ENCODE data around the gene CLEC18B.
"Not testable (repeated sequence)": the region's sequence is repeated elsewhere in the genome, so short reads cannot be mapped to it uniquely, and the experiment has no call there.

Gene CLEC18B

DNA sequence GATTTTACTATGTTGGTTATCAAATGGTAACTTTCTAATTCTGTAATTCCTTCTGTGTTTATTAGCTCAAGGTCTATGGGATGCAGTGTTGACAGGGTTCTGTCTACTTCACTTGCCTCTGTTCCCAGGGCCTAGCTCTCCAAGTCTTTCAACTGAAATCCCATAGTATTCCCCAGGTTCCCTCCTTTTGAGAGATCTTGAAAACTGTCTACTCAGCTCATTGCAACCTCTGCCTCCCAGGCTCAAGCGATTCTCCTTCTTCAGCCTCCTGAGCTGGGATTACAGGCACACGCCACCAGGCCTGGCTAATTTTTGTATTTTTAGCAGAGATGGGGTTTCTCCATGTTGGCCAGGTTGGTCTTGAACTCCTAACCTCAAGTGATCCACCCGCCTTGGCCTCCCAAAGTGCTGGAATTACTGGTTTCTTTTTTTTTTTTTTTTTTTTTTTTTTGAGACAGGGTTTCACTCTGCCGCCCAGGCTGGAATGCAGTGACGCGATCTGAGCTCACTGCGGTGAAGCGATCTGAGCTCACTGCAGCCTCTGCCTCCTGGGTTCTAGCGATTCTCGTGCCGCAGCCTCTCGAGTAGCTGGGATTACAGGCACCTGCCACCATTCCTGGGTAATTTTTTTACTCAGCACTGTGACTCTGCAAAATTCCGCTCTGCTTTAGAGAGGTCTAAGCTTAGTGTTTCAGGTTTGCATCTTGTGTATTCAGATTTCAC lies 22.5 kb upstream of the CLEC18B start:
- DNase-seq (ENCODE audit: low spot score) = not testable (repeated sequence)

DNA sequence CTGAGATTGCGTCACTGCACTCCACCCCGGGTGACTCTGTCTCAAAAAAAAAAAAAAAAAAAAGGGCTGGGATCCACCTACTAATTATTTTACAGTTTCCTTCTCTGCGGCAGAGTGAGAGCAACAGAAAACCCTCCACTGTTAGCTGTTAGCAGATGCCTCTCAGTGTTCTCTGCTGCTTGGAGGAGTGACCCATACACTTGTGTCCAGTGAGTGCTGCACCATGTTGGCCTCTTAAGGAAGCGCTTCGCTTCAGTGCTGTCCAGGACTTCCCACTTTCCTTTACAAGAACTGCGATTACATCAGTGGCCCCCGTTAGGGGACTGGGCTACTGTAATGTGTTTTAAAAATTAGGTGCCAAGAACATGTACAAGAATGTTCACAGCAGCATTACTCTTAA lies 18.4 kb upstream of the CLEC18B start:
- DNase-seq (ENCODE audit: low spot score) = no peak

DNA sequence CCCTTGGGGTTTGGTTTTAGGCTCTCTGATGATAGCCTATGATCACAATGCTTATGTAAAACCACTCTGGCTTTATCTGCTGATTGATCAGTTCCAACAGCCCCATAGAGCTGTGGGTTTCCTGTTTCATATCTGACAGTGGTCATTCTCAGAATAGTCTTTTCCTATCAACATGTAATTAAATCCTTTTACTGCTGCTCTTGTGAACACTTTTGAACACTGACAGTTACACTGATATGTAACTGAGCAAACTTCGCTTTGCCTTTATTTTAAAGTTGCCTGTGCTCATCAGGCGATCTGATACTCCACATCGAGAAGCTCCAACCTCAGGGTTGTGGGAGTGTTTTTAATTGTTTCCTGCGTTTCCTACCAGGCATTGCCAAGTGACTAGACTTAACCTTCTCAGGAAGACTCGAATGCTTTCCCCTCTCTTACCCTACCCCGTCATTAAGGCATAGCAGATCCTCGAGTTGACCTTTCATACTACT lies 17.3 kb upstream of the CLEC18B start:
- DNase-seq (ENCODE audit: low spot score) = no peak

DNA sequence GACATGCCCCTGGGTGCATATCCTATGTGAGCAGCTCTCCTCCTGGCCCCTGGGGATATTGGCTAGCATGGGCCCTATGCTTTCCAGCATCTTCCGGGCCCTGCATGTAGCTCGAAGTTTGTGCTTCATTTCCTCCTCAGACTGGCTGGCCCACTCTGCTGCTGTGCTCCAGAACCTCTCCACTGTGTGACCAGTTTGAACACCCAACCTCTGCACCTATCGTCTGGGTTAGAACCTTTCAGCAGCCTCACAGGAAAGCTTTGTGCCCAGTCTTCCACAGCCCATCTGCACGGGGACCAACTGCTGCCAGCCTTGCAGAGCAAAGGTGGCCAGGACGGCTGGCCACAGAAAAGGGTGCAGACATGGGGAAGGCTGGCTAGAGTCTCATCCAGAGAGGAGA lies 10.2 kb upstream of the CLEC18B start:
- no peak for DNase-seq (ENCODE audit: low spot score)

DNA sequence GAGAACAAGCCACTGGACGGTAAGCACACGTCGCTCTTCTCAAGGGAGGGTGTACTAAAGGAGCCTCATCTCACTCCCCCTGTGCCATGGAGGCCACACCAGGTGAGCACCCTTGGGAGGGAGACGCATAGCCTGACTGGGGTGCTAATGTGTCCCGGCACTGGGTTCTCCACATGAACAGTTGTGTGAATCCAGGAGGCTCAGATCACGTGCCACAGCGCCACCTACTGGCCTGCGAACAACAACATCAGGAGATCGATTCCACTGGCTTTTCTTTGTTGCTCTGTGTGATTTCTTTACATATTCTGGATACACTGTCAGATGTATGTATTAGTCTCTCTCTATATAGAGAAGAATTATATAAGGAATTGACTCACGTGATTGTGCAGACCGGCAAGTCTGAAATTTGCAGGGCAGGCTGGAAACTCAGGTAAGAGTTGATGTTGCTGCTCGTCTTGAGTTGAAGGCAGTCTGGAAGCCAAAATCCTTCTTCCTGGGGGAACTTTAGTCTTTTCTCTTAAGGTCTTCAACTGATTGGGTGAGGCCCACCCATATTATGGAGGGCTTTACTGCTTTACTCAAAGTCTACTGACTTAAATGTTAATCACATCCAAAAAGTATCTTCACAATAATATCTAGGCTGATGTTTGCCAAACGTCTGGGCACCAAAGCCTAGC lies 8.9 kb upstream of the CLEC18B start:
- not testable (repeated sequence) for DNase-seq (ENCODE audit: low spot score)

DNA sequence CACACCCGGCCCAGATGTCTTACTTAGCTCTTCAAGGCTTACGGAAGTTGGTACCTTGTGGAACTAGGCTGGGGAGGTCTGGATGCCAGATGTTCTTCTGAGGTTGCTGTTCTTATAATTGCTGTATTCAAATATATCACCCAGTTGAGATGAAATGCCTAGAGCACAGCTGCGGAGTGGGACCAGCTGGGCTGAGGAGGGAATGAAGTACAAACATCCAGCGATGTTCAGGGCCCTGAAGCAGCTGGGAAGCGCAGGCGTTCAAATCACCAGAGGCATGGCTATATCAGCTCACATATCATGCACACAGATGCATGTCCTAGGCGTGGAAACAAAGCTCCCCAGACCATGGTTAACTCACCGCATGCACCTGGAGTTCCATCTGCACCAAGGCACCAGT lies 7.2 kb upstream of the CLEC18B start:
- DNase-seq (ENCODE audit: low spot score) = not testable (repeated sequence)

DNA sequence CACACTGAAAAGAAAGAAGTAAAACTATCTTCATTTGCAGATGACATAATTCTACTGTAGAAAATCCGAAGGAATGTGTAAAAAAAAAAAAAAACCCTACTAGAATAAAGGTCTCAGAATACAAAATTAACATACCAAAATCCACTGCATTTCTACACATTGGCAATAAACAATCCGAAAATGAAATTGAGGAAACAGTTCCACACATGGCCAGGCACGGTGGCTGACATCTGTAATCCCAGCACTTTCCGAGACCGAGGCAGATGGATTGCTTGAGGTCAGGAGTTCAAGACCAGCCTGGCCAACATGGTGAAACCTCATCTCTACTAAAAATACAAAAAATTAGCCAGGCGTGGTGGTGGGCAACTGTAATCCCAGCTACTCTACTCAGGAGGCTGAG lies 4.5 kb upstream of the CLEC18B start:
- DNase-seq (ENCODE audit: low spot score) = not testable (repeated sequence)

DNA sequence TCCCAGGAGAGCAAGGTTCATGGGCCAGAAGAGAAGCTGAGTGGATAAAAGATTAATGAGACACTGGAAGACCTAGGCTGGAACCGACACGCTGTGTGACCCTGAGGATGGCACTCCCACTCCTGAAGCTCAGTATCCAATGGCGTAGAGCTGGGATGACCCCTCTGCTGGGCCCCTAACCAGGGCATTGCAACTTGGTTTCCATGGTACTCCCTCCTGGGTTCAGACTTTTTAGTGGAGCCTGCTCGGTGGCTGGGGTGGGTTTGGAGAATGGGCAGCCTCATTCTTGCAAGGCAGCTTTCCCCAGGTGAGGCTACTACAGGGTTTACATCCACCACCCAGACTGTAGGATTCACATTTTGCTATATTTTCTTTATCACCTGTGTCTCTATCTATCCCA lies 2.4 kb upstream of the CLEC18B start:
- not testable (repeated sequence) for DNase-seq (ENCODE audit: low spot score)

DNA sequence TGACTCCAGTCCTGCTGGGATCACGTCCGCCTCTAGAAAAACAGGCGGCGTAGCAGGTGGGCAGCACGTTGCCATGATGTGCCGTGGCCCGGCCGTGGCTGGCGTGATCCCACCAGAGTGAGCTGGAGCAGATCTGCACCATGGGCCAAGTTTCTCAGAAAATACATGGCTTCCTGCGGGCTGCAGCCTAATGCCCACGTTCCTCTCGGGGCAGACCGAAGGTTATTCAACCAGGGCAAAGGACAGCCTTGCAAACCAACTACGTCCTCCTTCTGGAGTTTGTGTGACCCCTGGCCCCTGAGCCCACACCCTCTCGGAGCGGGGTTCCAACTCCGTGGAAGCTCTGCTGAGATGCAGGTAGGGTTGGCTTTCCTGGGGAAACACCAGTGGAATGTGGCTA lies 808 bp upstream of the CLEC18B start:
- DNase-seq (ENCODE audit: low spot score) = not testable (repeated sequence)

DNA sequence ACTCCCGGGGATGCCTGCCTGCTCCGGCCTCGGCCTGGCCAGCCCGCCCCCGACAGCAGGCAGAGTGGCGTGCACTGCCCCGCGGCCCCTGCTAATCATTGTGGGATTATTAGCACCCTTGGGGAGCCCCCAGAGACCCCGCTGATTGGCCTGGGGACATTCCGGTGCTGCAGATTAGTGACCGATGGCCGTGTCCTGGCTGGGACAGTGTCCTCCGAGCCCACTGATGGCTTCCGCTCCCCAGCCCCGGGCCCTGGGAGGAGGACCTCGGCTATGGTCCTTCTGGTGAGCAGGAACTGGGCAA lies 156 bp upstream of the CLEC18B start:
- DNase-seq (ENCODE audit: low spot score) = not testable (repeated sequence)

DNA sequence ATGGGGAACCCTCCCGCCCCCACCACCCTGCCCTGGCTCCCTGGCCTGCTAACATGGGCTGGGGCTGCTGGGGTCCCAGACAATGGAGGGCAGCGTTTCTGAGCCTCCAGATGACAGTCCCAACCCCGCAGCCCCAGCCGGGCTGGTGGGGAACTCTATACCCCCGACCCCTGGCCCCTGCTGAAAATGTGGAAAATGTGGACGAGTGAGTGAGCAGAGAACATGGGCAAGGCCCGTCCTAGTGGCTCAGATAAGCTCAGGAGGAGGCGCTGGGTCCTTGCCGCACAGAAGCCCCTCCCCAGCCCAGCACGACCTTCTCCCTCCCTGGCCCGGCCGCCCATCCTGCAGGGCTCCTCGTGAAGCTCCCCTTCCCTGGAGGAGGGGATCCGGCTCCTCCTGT lies 1.5 kb downstream of the CLEC18B start:
- not testable (repeated sequence) for DNase-seq (ENCODE audit: low spot score)

DNA sequence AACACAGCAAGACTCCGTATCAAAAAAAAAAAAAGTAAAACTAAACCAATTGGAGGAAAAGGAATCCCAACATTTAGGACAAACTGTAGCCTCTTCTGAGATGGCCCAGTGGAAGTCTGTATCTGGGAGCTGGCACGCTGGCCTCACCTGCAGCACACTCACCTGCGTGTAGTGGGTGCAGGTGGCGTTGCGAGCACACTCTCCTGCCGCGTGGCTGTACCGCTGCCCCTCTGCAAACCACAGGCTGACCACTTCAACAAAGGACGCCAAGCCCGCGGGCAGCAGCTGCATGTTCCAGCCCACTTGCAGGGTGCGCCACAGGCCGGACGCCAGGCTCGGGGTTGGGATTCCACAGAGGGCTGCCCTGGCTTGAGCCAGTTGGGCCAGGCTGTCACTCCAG lies 3.4 kb downstream of the CLEC18B start:
- not testable (repeated sequence) for DNase-seq (ENCODE audit: low spot score)

DNA sequence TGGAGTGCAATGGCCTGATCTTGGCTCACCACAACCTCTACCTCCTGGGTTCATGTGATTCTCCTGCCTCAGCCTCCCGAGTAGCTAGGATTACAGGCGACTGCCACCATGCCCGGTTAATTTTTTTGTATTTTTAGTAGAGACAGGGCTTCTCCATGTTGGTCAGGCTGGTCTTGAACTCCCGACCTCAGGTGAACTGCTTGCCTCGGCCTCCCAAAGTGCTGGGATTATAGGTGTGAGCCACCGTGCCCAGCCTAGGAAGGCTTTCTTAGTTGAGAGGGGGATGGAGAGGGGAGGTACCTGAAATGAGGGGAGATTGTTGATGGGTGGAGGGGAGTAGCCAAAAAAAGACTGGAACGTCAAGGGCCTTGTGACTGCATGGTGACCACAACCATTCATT lies 7.4 kb downstream of the CLEC18B start:
- not testable (repeated sequence) for DNase-seq (ENCODE audit: low spot score)

DNA sequence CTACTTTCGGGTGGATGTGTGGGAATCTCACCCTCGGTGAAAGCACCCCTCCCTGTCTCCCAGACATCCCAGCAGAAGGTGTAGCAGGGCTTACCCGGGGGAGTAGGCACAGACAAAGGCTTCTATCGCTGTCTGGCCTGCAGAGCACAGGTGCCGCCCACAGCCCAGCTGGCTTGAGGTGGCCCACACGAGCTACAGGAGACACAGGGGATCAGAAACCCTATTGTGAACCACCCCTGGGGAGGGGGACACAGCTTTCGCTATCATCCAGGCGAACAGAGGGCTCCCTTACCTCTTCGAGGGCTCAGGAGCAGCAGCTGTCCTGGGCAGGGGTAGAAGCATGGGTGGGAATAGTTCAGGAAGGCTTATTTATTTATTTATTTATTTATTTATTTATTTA lies 7.8 kb downstream of the CLEC18B start:
- not testable (repeated sequence) for DNase-seq (ENCODE audit: low spot score)

DNA sequence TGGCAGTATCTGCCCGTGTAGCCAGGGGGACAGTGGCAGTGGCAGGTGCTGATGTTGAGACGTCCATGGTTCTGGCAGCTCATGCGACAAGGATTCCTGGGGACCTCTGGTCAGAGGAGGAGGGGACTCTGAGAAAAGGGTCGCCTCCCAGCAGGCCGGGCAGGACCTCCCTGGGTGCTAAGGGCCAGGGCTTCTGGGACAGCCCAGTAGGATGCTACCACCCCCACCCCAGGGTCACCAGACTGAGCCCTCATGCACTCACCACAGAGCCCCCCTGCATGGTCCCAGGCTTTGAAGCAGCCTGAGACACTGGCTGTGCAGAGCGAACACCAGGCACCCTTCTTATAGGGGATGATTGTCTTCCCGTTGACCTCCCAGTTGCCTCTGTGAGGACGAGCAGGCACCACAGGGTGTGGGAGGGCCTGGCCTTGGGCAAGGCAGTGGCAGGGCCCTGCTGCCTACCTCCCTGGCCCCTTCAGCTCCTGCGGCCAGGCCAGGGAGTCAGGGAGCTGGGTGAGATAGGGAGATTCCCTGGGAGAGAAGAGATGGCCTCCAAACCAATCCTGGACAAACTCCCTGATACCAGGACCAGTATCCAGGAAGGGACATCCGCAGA lies 8.4 kb downstream of the CLEC18B start:
- not testable (repeated sequence) for DNase-seq (ENCODE audit: low spot score)

DNA sequence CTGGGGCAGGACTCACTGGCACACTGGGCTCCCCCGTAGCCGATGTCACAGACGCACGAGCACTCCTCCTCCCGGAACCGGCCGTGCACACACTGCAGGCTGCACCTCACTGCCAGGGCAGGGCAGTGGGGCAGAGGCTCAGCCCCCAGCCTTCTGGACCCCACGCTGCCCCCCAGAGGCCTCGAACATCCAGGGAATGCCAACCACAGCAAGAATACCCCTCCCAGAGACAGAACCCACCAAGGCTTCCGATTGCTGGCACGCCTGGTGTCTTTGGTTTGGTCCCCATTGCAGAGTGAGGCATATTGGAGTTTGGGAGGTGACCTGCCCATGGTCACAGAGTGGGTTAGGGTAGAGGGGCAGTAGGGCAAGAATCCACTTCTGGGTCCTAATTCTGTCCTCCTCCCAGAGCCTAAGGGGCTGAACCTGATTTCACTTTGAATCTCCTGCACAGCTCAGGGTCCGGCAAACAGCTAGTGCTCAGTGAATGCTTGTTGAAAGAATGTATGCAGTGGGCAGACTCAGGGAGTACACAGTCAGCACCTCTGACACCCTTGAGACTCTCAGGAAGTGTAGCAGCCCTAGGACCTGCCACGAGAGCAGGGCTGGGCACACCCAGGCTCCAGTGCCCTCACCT lies 9.0 kb downstream of the CLEC18B start:
- DNase-seq (ENCODE audit: low spot score) = not testable (repeated sequence)

DNA sequence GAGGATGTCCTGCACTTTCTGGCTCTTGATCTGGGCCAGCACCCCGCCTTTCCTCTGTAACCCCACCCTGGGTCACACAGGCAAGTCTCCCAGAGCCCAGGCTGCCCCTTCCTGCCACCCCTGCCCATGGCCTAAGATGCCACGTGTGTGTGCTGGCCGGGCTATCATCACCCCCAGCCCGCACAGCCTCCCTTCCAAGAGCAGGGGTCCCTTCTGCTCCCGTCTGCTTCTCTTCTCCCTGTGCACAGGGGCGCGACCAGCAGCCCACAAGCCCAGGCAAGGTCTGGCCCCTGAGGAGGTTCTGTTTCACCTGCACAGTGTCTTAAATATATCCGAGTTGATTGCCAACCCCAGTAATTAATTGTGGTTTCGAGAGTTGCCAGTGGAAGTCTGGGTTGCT lies 10.3 kb downstream of the CLEC18B start:
- not testable (repeated sequence) for DNase-seq (ENCODE audit: low spot score)

DNA sequence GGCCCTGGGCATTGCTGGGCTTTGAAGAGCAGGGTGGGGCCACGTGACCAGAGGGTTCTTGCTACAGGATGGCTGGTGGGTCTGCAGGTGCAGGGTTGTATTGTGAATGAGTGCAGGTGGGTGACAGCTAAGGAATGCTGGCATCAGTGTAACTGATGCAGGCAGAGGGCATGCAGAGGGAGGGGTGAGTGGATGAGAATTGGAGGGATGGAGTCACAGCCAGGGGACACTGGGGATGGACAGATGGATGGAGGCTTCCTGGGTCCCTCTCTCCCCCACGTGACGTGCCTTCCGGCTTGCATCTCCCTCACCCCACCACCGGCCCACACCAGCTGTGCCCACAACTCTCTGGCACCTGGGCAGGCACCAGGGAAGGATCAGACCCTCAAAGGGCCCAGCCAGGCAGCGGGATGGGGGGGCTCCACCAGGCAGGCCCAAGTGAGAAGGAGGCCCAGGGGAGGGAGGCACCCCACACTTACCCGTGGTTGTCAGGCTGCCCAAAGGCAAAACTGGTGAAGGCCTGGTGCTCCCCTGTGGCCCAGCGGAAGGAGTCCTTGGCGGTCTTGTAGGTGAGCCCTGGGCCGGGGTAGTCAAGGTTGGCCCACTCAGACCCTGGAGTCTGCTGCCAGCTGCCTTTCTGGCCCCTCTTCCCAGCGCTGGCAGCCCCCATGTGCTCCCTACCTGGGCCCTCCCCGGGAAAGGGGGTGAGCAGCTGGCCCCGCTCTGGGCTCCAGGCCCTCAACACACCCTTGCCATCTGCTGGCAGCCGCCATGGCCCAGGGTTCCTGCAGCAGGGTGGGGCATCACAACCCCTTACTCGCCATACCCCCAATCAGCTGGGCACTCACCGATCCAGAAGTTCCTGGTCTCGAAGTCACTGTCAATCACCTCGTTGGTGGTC lies 11.0 kb downstream of the CLEC18B start:
- DNase-seq (ENCODE audit: low spot score) = not testable (repeated sequence)

DNA sequence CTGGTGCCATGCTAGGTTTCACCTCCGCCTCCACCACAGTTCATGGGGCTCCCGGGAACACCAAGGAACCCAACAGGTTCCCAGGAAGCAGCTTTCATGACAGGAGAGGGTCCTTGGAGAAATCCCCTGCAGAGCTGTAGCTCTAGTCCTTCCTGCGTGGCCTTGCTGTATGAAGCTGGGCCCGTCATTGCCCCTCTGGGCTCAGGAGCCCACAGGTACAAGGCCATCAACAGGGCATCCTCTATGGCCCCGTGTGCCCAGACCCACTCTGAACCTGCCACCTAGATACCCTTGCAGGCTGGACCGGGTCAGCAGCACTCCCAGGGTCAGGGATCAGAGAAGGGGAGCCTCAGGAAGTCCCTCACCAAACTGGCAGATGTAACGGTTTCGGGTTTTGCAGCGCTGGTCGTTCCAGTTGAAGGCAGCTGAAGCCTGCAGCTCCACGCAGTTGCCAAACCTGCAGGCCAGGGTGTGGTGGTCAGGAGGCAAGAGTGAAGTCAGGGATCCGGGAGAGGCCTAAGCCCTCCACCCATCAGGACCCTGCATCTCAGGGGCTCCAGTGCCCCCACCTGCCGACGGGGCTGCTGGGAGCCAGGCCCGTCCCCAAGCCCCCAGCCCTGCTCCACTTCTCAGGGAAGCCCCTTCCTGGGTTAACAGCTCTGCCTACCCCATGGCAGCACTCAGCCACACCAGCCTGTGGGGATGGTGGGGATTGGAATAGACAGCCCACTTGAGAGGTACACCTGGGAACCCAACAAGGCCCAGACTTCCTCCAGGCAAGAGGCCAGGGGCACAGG lies 11.9 kb downstream of the CLEC18B start:
- not testable (repeated sequence) for DNase-seq (ENCODE audit: low spot score)

DNA sequence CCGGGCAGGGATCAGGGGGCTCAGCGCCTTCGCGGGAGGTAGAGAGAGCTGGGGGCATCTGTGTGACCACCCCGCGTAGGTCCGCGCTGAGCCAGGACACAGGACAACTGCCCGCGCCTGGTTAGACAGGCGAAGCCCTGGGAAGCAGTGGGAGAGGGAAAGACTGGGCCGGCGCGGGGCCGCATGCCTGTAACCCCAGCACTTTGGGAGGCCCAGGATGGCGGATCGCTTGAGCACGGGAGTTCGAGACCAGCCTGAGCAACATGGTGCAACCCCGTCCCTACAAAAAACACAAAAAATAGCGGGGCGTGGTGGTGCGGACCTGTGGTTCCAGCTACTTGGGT lies 13.9 kb downstream of the CLEC18B start:
- DNase-seq (ENCODE audit: low spot score) = not testable (repeated sequence)

All from COLO829 (cell line).